ENCODE measurements around the gene SHKBP1. TPM values are rescaled to one million over a fixed set of nuclear protein-coding genes. Genes with fewer than 3 reads are reported as not detected.
A peak's percentile ranks its signal among the peaks of the same experiment; 100 is the strongest.

Gene SHKBP1
- total and polyA plus RNA-seq, 2 donors from 2014 or later, result 69.6 to 91.3 TPM

GRCh38 chr19:40596608-40597328 is 20.1 kb downstream of the SHKBP1 start:
- no peak overlapping the region for H3K4me3 ChIP-seq (ENCODE audit: low read length in 3 of 3)
- peaks cover 0 to 10% (median 3%) of the 10 kb centered on the region in 3 donors for H3K4me1 ChIP-seq (ENCODE audit: control insufficient read depth in 2 of 3, insufficient read depth in 2 of 3, low read depth in 1 of 3, low read length in 3 of 3)
- TF ChIP-seq CTCF (IDR thresholded peaks at IDR 0.05; ENCODE audit: borderline replicate concordance, extremely low read depth, insufficient read depth), result no peak
- H3K9ac ChIP-seq (ENCODE audit: low read length in 3 of 3), result no peak overlapping the region
- H3K27ac ChIP-seq (ENCODE audit: low read depth in 2 of 2, low read length in 2 of 2), result no peak overlapping the region
- FAIRE-seq (no peak), DNase-seq (peak; percentile 59 to 85 (median 76))
- H3K27me3 ChIP-seq (ENCODE audit: control insufficient read depth, insufficient read depth, low read length), result peaks cover 2% of the 10 kb centered on the region
- intact Hi-C loops (cut with DNase I), result loop anchor here (10.0 kb wide), 1 partner anchor 52 kb away; no protein-coding TSS in a partner anchor
- H3K36me3 ChIP-seq (ENCODE audit: control insufficient read depth in 2 of 3, insufficient read depth in 3 of 3, low read length in 3 of 3), result no peaks in the 10 kb centered on the region
- no peaks in the 10 kb centered on the region for H3K9me3 ChIP-seq (ENCODE audit: control insufficient read depth in 2 of 3, insufficient read depth in 1 of 3, low read length in 3 of 3)

- Histone ChIP-seq H3K9me3 (ENCODE audit: control insufficient read depth in 2 of 3, insufficient read depth in 1 of 3, low read length in 3 of 3) (no peaks in the 10 kb centered on the region), H3K9ac (ENCODE audit: low read length in 3 of 3) (no peak overlapping the region), H3K27ac (ENCODE audit: low read depth in 2 of 2, low read length in 2 of 2) (no peak overlapping the region), H3K4me1 (ENCODE audit: control insufficient read depth in 2 of 3, insufficient read depth in 2 of 3, low read depth in 1 of 3, low read length in 3 of 3) (peaks cover 0 to 11% (median 3%) of the 10 kb centered on the region in 3 donors), H3K4me3 (ENCODE audit: low read length in 3 of 3) (no peak overlapping the region), H3K27me3 (ENCODE audit: control insufficient read depth, insufficient read depth, low read length) (peaks cover 2% of the 10 kb centered on the region), H3K36me3 (ENCODE audit: control insufficient read depth in 2 of 3, insufficient read depth in 3 of 3, low read length in 3 of 3) (no peaks in the 10 kb centered on the region)
- TF ChIP-seq CTCF (IDR thresholded peaks at IDR 0.05; ENCODE audit: borderline replicate concordance, extremely low read depth, insufficient read depth), result no peak
- DNase-seq (no peak), FAIRE-seq (no peak)
- intact Hi-C loops (cut with DNase I), result loop anchor here (10.0 kb wide), 1 partner anchor 53 kb away; no protein-coding TSS in a partner anchor
Observed at GRCh38 chr19:40597329-40597838, 20.7 kb downstream of the SHKBP1 start.

- Histone ChIP-seq H3K27me3 (ENCODE audit: control insufficient read depth, insufficient read depth, low read length) (peaks cover 2% of the 10 kb centered on the region), H3K9ac (ENCODE audit: low read length in 3 of 3) (peak overlapping the region in 1 of 3 donors; percentile 65), H3K9me3 (ENCODE audit: control insufficient read depth in 2 of 3, insufficient read depth in 1 of 3, low read length in 3 of 3) (no peaks in the 10 kb centered on the region), H3K36me3 (ENCODE audit: control insufficient read depth in 2 of 3, insufficient read depth in 3 of 3, low read length in 3 of 3) (no peaks in the 10 kb centered on the region), H3K4me1 (ENCODE audit: control insufficient read depth in 2 of 3, insufficient read depth in 2 of 3, low read depth in 1 of 3, low read length in 3 of 3) (peaks cover 0 to 20% (median 6%) of the 10 kb centered on the region in 3 donors), H3K27ac (ENCODE audit: low read depth in 2 of 2, low read length in 2 of 2) (no peak overlapping the region), H3K4me3 (ENCODE audit: low read length in 3 of 3) (peak overlapping the region in 1 of 3 donors; percentile 85)
- peak; percentile 92 to 96 (median 95) for DNase-seq
- TF ChIP-seq CTCF (IDR thresholded peaks at IDR 0.05; ENCODE audit: borderline replicate concordance, extremely low read depth, insufficient read depth), result peak; percentile 96
- peak; percentile 66 for FAIRE-seq
- intact Hi-C loops (cut with DNase I), result loop anchor here (10.0 kb wide), 1 partner anchor 54 kb away; no protein-coding TSS in a partner anchor
Observed at GRCh38 chr19:40598121-40598917, 21.6 kb downstream of the SHKBP1 start.

Data from kidney (tissue), 14 donors.